Activated naive CD4-positive, alpha-beta T cell treated with anti-CD3 and anti-CD28 coated beads, Interleukin-2, amount 50 U/mL, for 72 hours (primary cell): ENCODE measurements around the gene RAD1. TPM values are rescaled to one million over a fixed set of nuclear protein-coding genes. Genes with fewer than 3 reads are reported as not detected.

Source experiments
- ATAC-seq, 2 donors: fragments of 150-1000 bp; cut with Tn5 transposase; 2 replicates each; pipeline ENCODE4 v1.10.0; 2021; ENCODE audit warnings: mild to moderate bottlenecking in 2 of 2, moderate library complexity in 2 of 2
- DNase-seq, 2 donors: peaks; one replicate each; pipeline ENCODE4 v3.0.0; 2021 to 2022; ENCODE audit warnings: low spot score in 2 of 2
- H3K27ac Mint-ChIP-seq, 2 donors: one replicate each; pipeline ENCODE4 v1.8.0; 2022; ENCODE audit warnings: mild to moderate bottlenecking in 2 of 2, mixed read lengths in 2 of 2
- H3K36me3 Mint-ChIP-seq, 2 donors: one replicate each; pipeline ENCODE4 v1.8.0; 2022; ENCODE audit warnings: mixed read lengths in 2 of 2
- H3K9me3 Mint-ChIP-seq, 2 donors: one replicate each; pipeline ENCODE4 v1.8.0; 2022; ENCODE audit warnings: mixed read lengths in 2 of 2
- total RNA-seq, 2 donors: library from RNA; stranded (reverse); gene quantifications; one replicate each; pipeline ENCODE4 v1.2.3, GENCODE V29; 2022

The RAD1 gene
- total RNA-seq, 2 donors from 2014 or later: 36.8 to 42.6 TPM

DNA sequence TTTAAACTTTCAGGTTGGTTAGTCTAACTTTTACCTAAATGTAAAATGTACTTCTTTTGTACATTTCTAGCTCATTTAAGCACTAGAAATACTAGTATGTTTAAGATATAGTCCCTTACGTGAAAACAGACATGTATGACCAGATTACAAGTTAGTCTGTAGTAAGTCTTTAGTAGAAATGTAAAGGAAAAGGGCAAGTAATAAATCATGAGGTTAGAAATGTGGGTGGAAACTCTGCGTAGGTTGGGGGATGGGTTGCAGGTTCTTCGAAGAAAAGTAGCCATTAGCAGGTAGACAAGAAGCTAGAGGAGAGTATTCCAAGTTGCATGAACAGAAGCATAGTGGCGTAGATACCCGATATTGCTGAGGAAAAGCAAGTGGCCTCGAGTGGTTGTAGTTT, 22.9 kb downstream of the RAD1 start:
- no peak overlapping the region for H3K27ac Mint-ChIP-seq
- no peaks in the 10 kb centered on the region for H3K9me3 Mint-ChIP-seq
- H3K36me3 Mint-ChIP-seq: no peaks in the 10 kb centered on the region
- DNase-seq (no peak), ATAC-seq (no peak)

DNA sequence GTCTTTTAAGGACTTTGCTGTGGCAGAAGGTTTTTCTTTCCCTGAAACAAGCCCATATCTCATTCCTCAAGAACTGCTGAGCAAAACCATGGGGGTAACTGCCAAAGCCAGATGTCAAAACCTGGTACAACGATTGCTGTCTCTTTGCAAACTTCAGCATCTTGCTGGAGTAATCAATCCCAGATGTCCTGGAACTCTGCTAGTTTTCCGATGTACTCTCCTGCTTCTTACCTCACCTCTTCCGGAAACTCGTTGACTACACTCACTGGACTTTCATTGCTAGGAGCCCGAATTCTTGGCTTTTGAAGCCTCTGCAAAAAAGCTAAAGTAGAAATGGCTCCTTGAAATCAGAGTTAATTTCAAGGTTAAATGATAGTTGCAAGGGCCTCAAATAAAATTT, 23.3 kb downstream of the RAD1 start:
- no peak for ATAC-seq
- Mint-ChIP-seq H3K27ac (no peak overlapping the region), H3K36me3 (no peaks in the 10 kb centered on the region), H3K9me3 (no peaks in the 10 kb centered on the region)
- no peak for DNase-seq

DNA sequence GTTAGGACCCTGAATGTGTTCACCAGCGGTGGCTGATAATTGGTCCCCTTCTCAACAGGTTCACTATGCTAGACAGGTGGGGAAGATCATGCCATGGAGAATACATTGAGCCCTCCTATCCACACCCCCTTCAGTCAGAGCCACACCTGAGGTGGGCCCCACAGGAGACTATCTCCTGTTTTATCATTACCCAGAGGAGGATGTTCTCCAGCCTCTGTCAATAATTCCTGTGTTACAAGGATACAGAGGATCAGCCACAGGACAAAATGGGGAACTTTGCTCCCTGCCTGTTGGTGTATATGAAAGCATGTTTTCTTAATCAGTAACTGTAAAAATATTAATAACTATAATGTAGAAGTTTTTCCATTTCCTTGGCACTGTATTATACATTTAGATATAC, 25.9 kb downstream of the RAD1 start:
- Mint-ChIP-seq H3K36me3 (no peaks in the 10 kb centered on the region), H3K27ac (no peak overlapping the region), H3K9me3 (no peaks in the 10 kb centered on the region)
- no peak for DNase-seq
- no peak for ATAC-seq

DNA sequence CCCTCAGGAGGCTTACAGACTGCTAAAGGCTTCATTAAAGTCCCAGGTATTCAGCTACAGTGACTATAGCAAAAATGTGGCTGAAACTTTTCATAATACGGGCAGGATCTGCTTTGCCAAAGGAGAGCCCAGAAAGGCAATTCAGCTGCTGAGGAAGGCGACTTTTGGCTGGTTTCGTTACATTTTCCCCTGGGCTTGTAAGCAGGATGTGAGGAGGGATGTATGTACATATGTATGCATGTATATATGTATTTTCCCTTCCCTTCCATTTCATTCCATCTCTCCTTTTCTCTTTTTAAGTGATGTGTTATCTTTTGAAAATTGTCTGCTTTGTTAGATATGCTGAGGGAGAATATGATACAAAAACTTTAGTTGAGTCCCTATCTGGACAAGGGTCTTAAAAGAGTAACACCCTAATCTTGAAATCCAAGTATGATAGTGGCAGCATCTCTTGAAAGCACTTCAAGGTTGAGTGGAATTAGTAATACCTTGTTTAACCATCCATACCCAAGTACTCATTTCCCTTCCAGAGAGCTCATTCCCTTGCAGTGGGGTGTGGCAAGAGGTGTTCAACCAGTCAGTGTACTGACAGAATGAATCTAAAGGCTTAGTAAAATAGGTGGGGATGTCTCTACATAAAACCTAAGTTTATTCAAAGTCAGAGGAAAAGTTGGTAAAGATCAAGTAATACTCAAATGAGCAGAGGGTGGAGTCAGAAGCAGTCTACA, 28.7 kb downstream of the RAD1 start:
- Mint-ChIP-seq H3K9me3 (no peaks in the 10 kb centered on the region), H3K27ac (no peak overlapping the region), H3K36me3 (no peaks in the 10 kb centered on the region)
- ATAC-seq (peak in 1 of 2 donors; percentile 34), DNase-seq (no peak)

DNA sequence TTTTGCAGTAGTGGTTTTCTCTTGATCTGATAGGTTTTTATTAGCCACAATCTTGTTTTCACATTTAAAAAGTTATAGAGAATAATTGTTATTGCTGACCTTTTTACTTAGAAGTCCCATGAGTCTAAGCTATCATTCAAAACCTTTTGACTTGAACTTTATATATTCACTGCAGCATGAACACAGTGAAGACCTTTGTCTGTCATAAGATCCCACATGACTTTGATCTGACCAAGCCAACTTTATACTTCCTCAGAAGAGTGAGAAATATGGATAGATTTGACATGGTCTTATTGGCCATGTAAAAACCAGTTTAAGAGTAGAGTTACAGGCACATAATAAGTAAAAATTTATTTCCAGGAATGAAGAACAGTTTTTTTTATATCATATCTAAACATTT, 34.1 kb downstream of the RAD1 start:
- no peak for ATAC-seq
- no peak for DNase-seq
- Mint-ChIP-seq H3K27ac (peak overlapping the region in 1 of 2 donors; percentile 27), H3K9me3 (peaks cover 2 to 3% of the 10 kb centered on the region in 2 donors), H3K36me3 (no peaks in the 10 kb centered on the region)

- peaks cover 6 to 9% of the 10 kb centered on the region in 2 donors for H3K9me3 Mint-ChIP-seq
- no peak for ATAC-seq
- DNase-seq: no peak
- no peak overlapping the region for H3K27ac Mint-ChIP-seq
- peaks cover 0 to 7% of the 10 kb centered on the region in 2 donors for H3K36me3 Mint-ChIP-seq
These were observed 39.0 kb downstream of the RAD1 start for GRCh38 chr5:34876275-34876674.

DNA sequence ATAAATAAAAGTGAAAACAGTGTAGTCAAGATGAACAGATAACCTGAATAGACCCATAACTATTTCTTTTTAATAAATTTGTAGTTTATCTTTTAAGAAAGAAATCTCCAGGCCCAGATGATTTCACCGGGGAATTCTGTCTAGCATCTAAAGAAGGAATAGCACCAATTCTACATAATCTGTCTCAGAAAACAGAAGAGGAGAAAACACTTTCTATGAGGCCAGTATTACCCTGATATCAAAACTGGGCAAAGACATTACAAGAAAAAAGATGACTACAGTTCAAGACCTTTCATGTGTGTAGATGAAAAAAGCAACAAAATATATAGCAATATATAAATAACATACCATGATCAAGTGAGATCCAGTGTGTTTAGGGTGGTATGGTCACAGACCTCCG, 44.9 kb downstream of the RAD1 start:
- ATAC-seq: no peak
- H3K36me3 Mint-ChIP-seq: peaks cover 0 to under 1% of the 10 kb centered on the region in 2 donors
- H3K9me3 Mint-ChIP-seq: peaks cover 0 to under 1% of the 10 kb centered on the region in 2 donors

GRCh38 chr5:34869256-34869655, 46.0 kb downstream of the RAD1 start:
- Mint-ChIP-seq H3K9me3 (no peaks in the 10 kb centered on the region), H3K36me3 (no peaks in the 10 kb centered on the region), H3K27ac (no peak overlapping the region)
- no peak for DNase-seq
- ATAC-seq: no peak

More for the DNA sequence above, 44.9 kb downstream of the RAD1 start:
- no peak for DNase-seq
- H3K27ac Mint-ChIP-seq: no peak overlapping the region

DNA sequence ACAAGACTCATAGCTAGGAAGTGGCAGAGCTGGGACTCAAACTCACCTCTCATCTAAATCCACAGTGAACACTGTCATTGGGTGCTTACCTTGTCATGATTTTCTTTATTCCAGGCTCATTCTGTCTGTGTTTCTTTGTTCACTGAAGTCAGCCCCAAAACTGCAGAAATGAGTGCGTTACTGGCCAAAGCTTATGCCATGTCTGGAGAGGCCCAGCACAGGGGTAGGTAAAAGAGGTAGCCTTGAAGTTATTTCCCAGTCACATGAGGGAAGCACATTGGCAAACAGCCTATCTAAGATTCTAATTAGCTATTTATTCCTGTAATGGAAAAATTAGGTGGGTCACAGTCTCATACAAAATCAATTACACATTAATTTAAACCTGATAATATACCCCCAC, 46.5 kb downstream of the RAD1 start:
- DNase-seq (no peak), ATAC-seq (no peak)
- no peaks in the 10 kb centered on the region for H3K36me3 Mint-ChIP-seq
- H3K9me3 Mint-ChIP-seq: no peaks in the 10 kb centered on the region
- no peak overlapping the region for H3K27ac Mint-ChIP-seq

DNA sequence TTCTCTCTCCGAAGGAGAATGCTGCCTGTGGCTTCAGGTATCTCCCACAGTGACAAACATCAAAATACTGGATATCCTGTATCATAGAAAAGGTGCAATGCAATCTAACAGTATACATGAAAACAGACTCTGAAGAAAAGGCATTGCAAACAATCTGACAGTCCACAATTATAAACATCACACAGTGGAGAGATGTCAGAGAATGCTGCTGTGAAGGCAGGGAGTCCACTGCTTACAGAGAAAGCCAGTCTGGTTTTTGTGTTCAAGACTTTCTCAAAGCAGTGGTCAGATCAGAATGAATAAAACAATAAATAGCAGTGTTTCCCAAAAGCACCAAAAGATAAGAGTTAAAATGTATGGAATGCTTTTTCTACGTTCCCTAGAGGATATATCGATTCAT, 47.6 kb downstream of the RAD1 start:
- ATAC-seq (no peak), DNase-seq (no peak)
- Mint-ChIP-seq H3K9me3 (no peaks in the 10 kb centered on the region), H3K27ac (no peak overlapping the region), H3K36me3 (no peaks in the 10 kb centered on the region)

DNA sequence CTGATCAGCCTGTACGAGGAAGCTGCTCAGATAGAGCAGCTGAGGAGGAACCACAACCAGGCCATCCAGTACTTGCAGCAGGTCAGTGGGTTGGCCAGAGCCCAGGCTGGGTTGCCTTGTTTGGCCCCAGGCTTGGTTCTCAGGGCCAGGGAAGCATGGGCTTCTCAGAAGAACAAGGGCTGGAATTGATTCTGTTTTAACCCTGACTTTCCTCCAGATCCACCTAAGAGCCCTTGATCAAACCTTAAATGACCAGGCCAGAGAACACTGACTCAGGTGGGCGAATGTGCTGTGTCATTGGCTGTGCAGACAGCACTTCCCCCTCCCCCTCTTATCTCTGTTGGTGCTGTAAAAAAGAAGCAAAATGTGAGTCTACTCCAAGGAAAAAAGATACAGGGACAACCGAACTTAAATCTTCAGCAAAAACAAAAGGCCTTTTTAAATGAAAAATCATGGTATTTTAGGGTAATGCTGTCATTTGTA, 48.3 kb downstream of the RAD1 start:
- no peaks in the 10 kb centered on the region for H3K36me3 Mint-ChIP-seq
- no peak for DNase-seq
- H3K27ac Mint-ChIP-seq: peak overlapping the region in 1 of 2 donors; percentile 41
- no peak for ATAC-seq
- H3K9me3 Mint-ChIP-seq: no peaks in the 10 kb centered on the region

GRCh38 chr5:34865091-34865490, 50.2 kb downstream of the RAD1 start:
- H3K36me3 Mint-ChIP-seq: no peaks in the 10 kb centered on the region

GRCh38 chr5:34863946-34864345, 51.4 kb downstream of the RAD1 start:
- Mint-ChIP-seq H3K36me3 (no peaks in the 10 kb centered on the region), H3K9me3 (no peaks in the 10 kb centered on the region), H3K27ac (no peak overlapping the region)
- DNase-seq: no peak
- ATAC-seq: no peak

More at GRCh38 chr5:34865091-34865490, 50.2 kb downstream of the RAD1 start:
- ATAC-seq (no peak), DNase-seq (no peak)
- Mint-ChIP-seq H3K27ac (no peak overlapping the region), H3K9me3 (no peaks in the 10 kb centered on the region)

DNA sequence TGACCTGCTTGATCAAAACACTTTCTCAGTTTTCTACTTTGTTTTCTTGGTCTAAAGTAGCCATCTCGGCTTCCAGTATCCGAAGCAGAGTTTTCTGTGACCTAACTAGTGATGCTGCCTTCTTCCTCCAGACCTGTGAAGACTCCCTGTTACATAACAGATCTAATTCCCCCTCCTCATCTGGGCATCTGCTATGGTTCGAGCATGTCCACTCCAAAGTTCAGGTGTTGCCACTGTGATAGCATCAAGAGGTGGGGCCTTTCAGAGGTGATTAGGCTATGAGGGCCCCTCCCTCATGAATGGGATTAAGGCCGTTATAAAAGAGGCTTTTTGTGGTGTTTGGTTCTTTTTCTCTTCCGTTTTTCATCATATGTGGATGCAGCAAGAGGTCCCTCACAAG, 56.1 kb downstream of the RAD1 start:
- Mint-ChIP-seq H3K36me3 (no peaks in the 10 kb centered on the region), H3K27ac (no peak overlapping the region), H3K9me3 (no peaks in the 10 kb centered on the region)
- no peak for ATAC-seq
- DNase-seq: no peak

DNA sequence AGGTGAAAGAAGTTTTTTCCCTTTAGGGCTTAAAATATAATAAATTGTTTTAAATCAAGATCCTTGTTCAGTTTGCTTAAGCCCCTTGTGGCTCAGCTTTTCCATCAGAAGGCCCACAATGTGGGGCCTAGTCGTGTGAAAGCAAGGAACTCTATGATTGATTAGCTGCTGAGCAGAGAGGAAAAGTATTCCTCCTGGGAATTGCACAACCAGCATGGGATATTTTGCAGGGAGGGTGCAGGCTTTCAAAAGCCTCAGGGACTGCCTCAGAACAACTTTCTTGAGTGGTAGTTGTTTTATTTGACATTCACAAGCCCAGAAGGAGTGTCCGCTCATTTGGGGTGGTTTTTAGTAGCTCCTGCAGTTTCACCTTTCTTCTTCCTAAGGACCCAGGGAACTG, 56.5 kb downstream of the RAD1 start:
- no peaks in the 10 kb centered on the region for H3K36me3 Mint-ChIP-seq
- H3K9me3 Mint-ChIP-seq: no peaks in the 10 kb centered on the region
- ATAC-seq (no peak), DNase-seq (no peak)
- no peak overlapping the region for H3K27ac Mint-ChIP-seq

DNA sequence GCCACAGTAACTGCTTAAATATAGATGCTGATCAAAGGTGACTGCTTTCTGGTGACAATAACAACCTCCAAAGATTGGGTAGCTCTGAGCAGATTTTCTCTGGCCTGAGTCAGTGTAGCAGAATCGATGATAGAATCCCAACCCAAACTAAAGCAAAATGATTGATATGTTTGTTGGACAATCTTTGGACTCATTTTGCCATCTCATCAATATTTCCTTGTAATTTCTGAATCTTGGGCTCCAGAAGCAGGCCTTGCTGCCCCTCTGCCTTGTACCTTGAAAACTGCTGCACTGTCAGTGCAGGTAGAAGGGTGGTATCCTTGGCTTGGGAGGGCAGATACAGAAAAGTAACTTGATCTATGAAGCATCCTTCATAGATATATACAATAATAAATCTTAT, 57.4 kb downstream of the RAD1 start:
- no peak for DNase-seq
- ATAC-seq: no peak

DNA sequence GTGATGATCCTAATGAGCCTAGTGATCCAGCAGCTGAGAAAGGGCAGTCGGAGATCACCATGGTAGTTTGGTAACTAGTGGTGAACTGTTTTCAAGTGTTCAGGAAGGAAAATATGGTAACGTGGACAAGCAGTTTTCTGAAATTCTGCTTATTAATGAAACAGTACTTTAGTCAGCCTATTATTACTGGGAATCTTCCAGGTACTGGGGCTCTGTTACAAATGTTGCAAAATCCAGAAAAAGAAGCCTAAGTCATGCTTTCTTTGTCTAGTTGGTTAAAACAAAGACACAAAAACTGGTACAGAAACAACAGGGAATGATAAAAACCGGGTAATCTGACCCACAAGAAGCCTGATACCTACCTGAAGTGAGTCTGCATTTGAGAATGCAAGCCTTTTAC, 58.1 kb downstream of the RAD1 start:
- DNase-seq (no peak), ATAC-seq (no peak)
- H3K36me3 Mint-ChIP-seq: peaks cover 0 to 4% of the 10 kb centered on the region in 2 donors
- H3K9me3 Mint-ChIP-seq: no peaks in the 10 kb centered on the region
- H3K27ac Mint-ChIP-seq: no peak overlapping the region

More for the DNA sequence above, 57.4 kb downstream of the RAD1 start:
- H3K36me3 Mint-ChIP-seq: no peaks in the 10 kb centered on the region
- H3K9me3 Mint-ChIP-seq: no peaks in the 10 kb centered on the region
- no peak overlapping the region for H3K27ac Mint-ChIP-seq
